Colonic mucosa (tissue), 4 donors: ENCODE measurements around the gene PEX10. TPM values are rescaled to one million over a fixed set of nuclear protein-coding genes. Genes with fewer than 3 reads are reported as not detected.

Source experiments
- DNase-seq: peaks from one replicate; pipeline ENCODE4 v3.0.0-alpha.2; 2020
- H3K27ac ChIP-seq: fragments of 200-600 bp; one replicate; pipeline ENCODE4 v1.8.0; 2021
- H3K27me3 ChIP-seq: fragments of 200-600 bp; one replicate; pipeline ENCODE4 v1.8.0; 2021
- H3K36me3 ChIP-seq: fragments of 200-600 bp; one replicate; pipeline ENCODE4 v1.8.0; 2021
- H3K4me1 ChIP-seq: fragments of 200-600 bp; one replicate; pipeline ENCODE4 v1.8.0; 2021; ENCODE audit warnings: mild to moderate bottlenecking
- H3K4me3 ChIP-seq: fragments of 200-600 bp; one replicate; pipeline ENCODE4 v1.8.0; 2021
- H3K9ac ChIP-seq, 2 donors: one replicate each; pipeline ENCODE4 v1.7.0; 2013; ENCODE audit warnings: control low read depth in 2 of 2, low read depth in 2 of 2, low read length in 2 of 2
- H3K9me3 ChIP-seq: fragments of 200-600 bp; one replicate; pipeline ENCODE4 v1.8.0; 2021
- intact Hi-C: fragments of 100-400 bp; cut with DNase I; formaldehyde crosslinking; loops from one replicate; pipeline ENCODE4 v1.14.1; 2022
- total RNA-seq, 2 donors: library from RNA; stranded (reverse); fragmentation: NEBNext Ultra II Directional in 1 of 2; extraction: Animal tissue kit (Norgen Biotek cat#: 25700) in 1 of 2; gene quantifications; one replicate each; pipeline ENCODE4 v1.2.1, GENCODE V29; 2021
- TF ChIP-seq, protein P1 (sequence below): fragments of 200-600 bp; IDR thresholded peaks from one replicate; pipeline ENCODE4 v1.8.0; 2022; ENCODE audit warnings: antibody characterized with exemption, mild to moderate bottlenecking
- donor health status: healthy.
- donor health status: DM: no; HTN: no; CAD: no.
- donor health status: DM: no; HTN: no; CAD: no.

PEX10 gene
- total RNA-seq, 2 donors from 2014 or later, result 15.0 to 22.7 TPM

DNA sequence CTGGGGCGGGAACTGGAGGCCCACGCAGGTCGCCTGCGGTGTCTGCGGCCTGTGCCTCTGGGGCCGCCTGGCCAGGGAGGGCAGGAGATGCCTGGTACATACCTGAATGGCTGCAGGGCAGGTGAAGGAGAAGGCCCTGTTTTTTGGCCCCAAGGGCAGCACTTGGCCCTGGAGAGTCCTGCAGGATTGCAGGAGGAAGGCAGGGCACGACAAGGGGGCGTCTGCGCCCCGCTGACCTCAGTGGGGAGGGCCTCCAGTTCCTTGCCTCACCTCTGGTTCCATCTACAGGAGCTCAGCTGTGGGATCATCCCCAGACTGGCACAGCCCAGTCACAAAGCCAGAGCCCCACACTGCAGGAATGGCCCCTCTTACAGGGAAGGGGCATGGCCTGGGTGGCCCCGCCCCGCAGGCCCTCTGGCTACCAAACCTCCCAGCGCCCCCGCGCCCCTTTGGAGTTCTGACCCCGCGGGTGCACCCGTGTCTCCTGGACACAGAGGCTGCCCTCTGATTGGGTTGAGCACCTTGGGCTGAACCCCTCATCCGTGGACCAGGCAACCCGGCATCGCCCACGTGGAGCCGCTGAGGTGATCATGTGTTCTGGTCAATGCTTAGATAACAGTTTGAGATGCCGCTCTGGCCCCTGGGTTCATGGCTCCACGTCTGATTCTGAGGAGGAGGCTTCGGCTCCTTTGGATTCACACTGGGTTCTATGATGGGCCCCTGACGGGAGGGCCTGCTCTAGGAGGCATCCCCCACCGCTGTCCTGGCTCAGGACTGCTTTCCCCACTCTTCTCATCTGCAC, 1.3 kb upstream of the PEX10 start:
- no peaks in the 10 kb centered on the region for H3K9me3 ChIP-seq
- H3K27ac ChIP-seq, result peak overlapping the region; percentile 85
- H3K36me3 ChIP-seq, result no peaks in the 10 kb centered on the region
- TF ChIP-seq, protein P1, sequence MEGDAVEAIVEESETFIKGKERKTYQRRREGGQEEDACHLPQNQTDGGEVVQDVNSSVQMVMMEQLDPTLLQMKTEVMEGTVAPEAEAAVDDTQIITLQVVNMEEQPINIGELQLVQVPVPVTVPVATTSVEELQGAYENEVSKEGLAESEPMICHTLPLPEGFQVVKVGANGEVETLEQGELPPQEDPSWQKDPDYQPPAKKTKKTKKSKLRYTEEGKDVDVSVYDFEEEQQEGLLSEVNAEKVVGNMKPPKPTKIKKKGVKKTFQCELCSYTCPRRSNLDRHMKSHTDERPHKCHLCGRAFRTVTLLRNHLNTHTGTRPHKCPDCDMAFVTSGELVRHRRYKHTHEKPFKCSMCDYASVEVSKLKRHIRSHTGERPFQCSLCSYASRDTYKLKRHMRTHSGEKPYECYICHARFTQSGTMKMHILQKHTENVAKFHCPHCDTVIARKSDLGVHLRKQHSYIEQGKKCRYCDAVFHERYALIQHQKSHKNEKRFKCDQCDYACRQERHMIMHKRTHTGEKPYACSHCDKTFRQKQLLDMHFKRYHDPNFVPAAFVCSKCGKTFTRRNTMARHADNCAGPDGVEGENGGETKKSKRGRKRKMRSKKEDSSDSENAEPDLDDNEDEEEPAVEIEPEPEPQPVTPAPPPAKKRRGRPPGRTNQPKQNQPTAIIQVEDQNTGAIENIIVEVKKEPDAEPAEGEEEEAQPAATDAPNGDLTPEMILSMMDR, result no peak
- H3K27me3 ChIP-seq, result no peaks in the 10 kb centered on the region
- peak overlapping the region; percentile 90 to 97 for H3K9ac ChIP-seq
- intact Hi-C loops, result loop anchor here (5.0 kb wide), 1 partner anchor 134 kb away; no protein-coding TSS in a partner anchor
- peak overlapping the region; percentile 99 for H3K4me3 ChIP-seq
- H3K4me1 ChIP-seq, result peaks cover 12% of the 10 kb centered on the region
- peak; percentile 49 for DNase-seq

DNA sequence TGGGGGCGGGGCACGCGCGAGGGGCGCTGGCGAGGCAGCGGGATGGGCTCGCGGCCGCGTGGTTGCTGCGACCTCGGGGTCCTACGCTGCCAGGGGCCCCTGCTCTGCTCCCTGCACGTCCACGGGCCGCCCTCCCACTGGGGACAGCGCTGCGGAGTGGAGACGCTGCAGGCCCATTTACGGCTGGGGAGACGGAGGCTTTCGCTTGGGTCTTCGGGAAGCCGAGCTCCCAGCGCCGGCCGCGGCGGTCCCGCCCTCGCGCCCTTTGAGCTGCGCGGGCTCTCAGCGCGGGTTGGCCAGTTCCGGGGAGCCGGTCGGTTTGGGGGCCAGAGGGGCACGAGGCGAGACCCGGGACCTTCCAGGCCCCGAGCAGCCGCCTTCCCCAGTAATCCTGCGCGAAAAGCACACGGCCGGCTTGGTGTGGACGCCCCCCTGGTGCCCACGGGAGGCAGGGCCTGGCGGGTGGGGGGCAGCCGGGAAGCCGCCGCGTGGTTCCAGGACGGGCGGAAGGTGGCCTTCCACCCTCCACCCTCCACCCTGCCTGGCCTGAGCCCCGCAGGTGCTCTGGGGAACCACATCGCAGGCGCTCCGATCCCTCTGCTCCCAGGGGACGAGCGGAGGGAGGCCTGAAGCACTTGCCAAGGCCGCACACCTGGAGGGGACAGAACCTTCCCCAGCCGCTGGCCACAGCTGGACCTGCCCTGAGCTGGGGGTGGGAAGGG, 570 bp upstream of the PEX10 start:
- no peak for DNase-seq
- intact Hi-C loops, result loop anchor here (5.0 kb wide), 1 partner anchor 134 kb away; no protein-coding TSS in a partner anchor

DNA sequence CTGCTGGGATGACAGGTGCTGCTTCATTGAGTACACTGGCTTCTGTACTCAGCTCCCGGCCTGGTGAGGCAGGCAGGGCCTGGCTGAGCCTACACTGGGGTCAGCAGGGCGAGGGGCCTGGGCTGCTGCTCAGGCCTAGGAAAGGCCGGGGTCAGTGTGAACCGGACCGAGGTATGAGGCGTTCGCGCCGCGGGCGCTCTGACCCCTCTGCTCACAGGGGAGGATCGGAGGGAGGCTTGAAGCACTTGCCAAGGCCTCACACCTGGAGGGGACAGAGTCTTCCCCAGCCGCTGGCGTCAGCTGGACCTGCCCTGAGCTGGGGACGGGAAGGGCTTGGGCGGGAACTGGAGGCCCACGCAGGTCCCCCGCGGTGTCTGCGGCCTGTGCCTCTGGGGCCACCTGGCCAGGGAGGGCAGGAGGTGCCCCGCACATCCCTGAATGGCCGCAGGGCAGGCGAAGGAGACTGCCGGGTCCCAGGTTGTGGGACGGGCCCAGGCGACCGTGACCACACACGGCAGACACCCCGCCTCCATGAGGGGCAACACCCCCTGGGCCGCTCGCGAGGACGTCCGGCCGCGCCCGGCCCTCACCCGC, 466 bp downstream of the PEX10 start:
- Histone ChIP-seq H3K36me3 (no peaks in the 10 kb centered on the region), H3K9me3 (no peaks in the 10 kb centered on the region), H3K4me3 (peak overlapping the region; percentile 99), H3K27ac (peak overlapping the region; percentile 85), H3K4me1 (peaks cover 12% of the 10 kb centered on the region), H3K27me3 (no peaks in the 10 kb centered on the region), H3K9ac (peak overlapping the region; percentile 90 to 97)
- TF ChIP-seq, protein P1, result no peak
- DNase-seq, result no peak
- intact Hi-C loops, result loop anchor here (5.0 kb wide), 1 partner anchor 135 kb away; no protein-coding TSS in a partner anchor

More for the DNA sequence above, 570 bp upstream of the PEX10 start:
- Histone ChIP-seq H3K9me3 (no peaks in the 10 kb centered on the region), H3K27ac (peak overlapping the region; percentile 85), H3K4me1 (peaks cover 12% of the 10 kb centered on the region), H3K36me3 (no peaks in the 10 kb centered on the region), H3K4me3 (peak overlapping the region; percentile 99), H3K27me3 (no peaks in the 10 kb centered on the region), H3K9ac (peak overlapping the region; percentile 90 to 97)
- TF ChIP-seq, protein P1, result no peak

DNA sequence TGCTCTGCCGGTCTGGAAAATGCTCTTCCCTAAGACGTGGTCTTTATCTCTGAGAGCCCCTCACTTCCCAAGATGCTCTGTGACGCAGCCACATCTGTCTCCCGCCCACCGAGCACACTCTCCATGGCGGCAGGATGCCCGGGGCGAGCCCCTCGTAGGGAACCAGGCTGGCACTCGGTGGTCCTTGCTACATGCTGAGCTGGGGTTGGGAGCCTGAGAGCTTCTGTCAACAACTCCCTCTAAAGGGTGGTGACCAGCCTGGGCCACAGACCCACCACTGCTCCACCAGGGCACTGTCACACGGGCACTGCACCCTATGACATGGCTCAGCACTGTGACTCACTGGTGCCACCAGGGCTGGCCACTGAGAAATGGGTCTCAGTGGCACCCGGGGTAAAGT, 2.6 kb downstream of the PEX10 start:
- no peaks in the 10 kb centered on the region for H3K36me3 ChIP-seq
- H3K4me1 ChIP-seq, result peaks cover 12% of the 10 kb centered on the region
- H3K4me3 ChIP-seq, result no peak overlapping the region
- no peaks in the 10 kb centered on the region for H3K27me3 ChIP-seq
- no peak overlapping the region for H3K9ac ChIP-seq
- H3K9me3 ChIP-seq, result no peaks in the 10 kb centered on the region
- no peak for DNase-seq
- intact Hi-C loops, result loop anchor here (5.0 kb wide), 1 partner anchor 138 kb away; no protein-coding TSS in a partner anchor
- no peak overlapping the region for H3K27ac ChIP-seq
- TF ChIP-seq, protein P1, result no peak

DNA sequence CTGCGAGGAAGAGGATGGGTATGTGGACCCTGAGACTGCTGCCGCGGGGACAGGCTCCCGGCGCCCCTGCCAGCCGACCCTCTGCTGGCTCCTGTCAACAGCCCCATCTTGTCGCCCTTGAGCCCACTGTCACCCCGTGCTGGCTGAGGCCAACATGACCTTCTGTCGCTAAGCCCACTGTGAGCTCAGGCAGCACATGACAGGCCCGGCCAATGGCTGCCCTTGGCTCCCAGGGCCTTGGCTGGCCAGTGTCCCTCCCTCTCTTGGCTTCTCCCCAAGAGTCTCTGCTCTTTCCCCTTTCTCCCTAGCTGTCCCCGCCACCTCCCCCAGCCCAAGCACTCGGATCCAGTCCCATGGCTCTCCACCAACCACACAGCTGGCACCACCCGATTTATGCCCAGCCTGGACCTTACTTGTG, 3.5 kb downstream of the PEX10 start:
- Histone ChIP-seq H3K4me3 (no peak overlapping the region), H3K4me1 (peaks cover 7% of the 10 kb centered on the region), H3K27me3 (no peaks in the 10 kb centered on the region), H3K36me3 (peaks cover 6% of the 10 kb centered on the region), H3K9me3 (no peaks in the 10 kb centered on the region), H3K27ac (no peak overlapping the region), H3K9ac (no peak overlapping the region)
- intact Hi-C loops, result no loop called here
- no peak for DNase-seq
- TF ChIP-seq, protein P1, result no peak
